GM21619 (cell line): ENCODE results near the gene PRKD1.
"Not testable (repeated sequence)": the region's sequence is repeated elsewhere in the genome, so short reads cannot be mapped to it uniquely, and the experiment has no call there.

Experiments used
- ATAC-seq: cut with Tn5 transposase; IDR thresholded peaks from one replicate; pipeline ENCODE4 v1.9.1; 2021; ENCODE audit not compliant: unreplicated experiment

PRKD1 gene

GRCh38 chr14:29900609-29901350, 26.9 kb downstream of the PRKD1 start:
- no peak for ATAC-seq

DNA sequence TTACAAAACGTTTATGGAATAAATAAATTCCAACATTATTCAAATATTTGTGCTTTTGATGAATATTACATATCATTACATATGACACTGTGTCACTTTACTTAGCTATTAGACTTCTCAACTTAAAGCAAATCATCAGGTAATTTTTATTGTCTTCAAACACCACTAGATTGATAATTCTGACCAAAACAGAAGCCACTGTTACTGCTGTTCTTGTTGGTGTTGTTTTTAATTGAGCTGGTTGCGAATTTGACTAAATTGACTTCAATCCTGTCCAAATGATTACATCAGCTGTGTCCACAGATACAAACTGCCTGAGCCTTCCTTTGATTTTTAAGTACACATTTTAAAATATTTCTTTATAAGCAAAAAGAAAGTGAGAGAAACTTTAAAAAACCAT, 29.2 kb downstream of the PRKD1 start:
- no peak for ATAC-seq

DNA sequence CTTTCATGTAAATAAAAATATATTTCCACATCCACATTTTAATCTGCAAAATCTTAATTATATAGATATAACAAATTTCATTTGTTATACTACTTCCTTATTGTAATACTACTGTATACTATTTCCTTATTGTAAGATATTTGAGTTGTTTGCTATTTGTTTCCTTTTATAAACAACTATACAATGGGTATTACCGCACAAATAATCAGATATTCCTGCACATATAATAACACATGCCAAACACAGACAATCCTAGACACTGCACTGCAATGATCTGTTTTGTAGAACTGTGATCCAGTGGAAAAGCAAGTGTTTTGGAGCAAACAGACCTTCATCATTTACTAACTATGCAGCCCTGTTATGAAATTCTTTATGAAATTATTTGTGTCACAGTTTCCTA, 30.5 kb downstream of the PRKD1 start:
- no peak for ATAC-seq

GRCh38 chr14:29896354-29896821, 31.3 kb downstream of the PRKD1 start:
- ATAC-seq, result no peak

DNA sequence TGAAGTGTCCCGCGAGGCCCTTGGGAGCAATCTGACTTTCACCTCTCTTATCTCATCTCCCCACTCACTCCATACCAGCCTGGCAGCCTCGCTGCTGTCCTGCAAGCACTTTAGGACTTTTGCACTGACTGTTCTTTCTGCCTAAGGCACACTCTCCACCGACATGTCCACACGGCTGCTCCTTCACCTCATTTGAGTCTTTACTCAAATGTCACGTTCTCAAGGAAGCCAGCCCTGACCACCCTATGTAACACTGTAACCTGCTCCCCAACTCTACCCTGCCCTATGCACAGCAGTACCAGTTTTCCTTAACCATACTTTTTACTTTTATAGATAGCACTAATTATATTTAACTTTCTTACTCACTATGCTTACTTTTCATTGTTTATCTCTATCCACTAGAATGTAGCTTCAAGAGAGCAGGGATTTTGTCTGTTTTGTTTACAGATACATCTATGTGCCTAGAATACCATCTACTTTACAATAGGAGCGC, 32.0 kb downstream of the PRKD1 start:
- no peak for ATAC-seq

- no peak for ATAC-seq
Measured at GRCh38 chr14:29893989-29894388, 33.7 kb downstream of the PRKD1 start.

DNA sequence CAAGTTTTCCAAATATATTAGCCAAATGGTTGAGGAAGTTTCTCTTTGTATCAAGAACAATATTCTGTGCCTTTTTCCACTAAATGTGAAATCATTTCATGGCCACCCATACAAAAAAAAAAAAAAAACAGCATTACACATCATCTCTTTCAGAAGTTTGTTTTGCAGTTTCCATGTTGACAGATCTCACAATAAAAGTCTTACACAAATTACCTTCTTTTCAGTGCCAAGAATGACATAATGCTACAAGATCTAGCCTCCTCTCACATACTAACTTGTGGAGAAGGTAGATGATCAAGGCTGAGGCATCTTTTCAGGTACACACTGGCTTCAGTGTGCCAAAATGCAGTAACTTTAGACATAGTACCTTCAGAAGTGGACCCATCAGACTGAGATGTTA, 35.3 kb downstream of the PRKD1 start:
- no peak for ATAC-seq

DNA sequence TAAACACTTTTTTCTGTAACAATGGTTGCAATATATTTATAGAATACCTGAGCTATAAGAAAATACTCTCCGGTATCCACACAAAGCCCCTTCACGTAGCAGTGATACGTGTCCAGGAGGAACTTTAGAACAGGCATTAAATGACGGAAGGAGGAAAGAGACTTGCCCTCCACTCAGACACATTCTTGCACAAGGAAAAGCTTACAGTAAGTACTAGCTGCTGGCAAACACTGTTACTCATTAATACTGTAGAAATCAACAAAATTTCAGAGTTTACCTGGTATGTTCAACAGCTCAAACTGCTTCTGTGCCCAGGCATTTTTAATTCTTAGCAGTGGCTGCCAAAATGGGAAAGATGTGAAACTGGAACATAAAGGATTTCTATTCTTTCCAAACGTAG, 41.7 kb downstream of the PRKD1 start:
- ATAC-seq, result no peak

DNA sequence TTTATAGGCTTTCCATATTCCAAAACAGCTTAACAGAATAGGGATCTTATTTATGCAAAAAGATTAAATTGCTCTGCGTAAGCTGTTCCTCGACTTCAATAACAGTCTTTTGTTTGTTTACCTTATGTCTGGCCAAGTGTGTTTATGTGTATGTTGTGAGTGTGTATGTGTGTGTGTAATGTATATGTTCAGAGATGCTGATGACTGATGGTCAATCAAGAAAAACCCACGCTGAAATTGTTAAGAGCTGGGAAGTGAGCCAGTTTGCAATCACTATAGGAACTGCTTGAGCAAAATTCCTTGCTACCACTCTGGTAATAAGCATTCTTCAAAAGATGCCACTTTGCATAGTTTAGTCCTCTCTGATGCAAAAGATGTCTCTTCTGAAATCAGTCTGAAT, 59.6 kb downstream of the PRKD1 start:
- no peak for ATAC-seq

DNA sequence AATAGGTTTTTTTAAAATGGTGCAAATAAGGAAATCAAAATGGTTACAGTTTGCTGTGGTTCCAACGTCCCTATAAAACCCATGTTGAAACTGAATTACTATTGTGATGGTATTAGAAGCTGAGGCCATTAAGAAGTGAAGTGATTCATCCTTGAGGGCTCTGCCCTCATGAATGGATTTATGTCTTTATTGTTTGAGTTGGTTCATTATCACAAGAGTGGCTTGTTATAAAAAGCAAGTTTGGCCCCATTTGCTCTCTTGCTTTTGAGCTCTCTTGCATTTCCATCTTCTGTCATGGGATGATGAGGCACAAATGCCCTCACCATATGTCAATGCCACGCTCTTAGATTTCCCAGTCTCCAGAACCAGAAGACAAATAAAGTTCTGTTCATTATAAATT, 62.3 kb downstream of the PRKD1 start:
- no peak for ATAC-seq

DNA sequence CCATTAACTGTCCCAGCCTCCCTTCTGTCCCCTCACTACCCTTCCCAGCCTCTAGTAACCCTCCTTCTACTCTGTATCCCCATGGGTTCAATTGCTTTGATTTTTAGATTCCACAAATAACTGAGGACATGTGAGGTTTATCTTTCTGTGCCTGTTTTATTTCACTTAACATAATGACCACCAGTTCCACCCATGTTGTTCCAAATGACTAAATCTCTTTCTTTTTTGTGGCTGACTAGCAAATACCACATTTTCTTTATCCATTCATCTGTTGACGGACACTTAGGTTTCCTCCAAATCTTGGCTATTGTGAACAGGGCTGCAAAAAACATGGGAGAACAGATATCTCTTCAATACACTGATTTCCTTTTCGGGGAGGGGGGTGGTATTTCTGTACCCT, 65.7 kb downstream of the PRKD1 start:
- ATAC-seq, result no peak

DNA sequence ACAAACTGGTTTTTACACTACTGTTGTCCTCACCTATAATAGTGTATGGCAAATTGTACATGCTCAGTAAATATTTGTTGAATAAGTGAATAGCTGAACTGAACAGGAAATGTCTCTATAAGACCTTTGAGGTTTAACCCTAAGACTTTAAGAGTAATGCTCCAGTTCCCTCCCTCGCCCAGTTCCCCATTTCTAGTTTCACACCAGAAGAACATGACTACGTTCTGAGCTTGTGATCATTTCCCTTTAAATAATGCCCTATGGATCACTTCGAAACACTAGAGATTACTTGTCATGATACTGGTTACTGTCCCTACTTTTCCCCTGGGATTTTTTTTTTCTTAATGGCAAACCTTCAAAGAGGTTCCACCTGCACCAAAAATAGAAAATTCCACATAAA, 69.3 kb downstream of the PRKD1 start:
- ATAC-seq, result peak; percentile 87

- ATAC-seq, result peak; percentile 84
Measured at GRCh38 chr14:29857551-29857950, 70.1 kb downstream of the PRKD1 start.

GRCh38 chr14:29856516-29856915, 71.1 kb downstream of the PRKD1 start:
- ATAC-seq, result no peak

DNA sequence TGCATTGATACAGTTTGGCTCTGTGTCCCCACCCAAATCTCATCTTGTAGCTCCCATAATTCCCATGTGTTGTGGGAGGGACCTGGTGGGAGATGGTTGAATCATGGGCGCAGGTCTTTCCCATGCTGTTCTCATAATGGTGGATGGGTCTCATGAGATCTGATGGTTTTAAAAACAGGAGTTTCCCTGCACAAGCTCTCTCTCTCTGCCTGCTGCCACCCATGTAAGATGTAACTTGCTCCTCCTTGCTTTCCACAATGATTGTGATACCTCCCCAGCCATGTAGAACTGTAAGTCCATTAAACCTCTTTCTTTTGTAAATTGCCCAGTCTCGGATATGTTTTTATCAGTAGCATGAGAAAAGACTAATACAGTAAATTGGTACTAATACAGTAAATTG, 74.0 kb downstream of the PRKD1 start:
- ATAC-seq, result not testable (repeated sequence)

GRCh38 chr14:29853272-29853671, 74.4 kb downstream of the PRKD1 start:
- ATAC-seq, result no peak

DNA sequence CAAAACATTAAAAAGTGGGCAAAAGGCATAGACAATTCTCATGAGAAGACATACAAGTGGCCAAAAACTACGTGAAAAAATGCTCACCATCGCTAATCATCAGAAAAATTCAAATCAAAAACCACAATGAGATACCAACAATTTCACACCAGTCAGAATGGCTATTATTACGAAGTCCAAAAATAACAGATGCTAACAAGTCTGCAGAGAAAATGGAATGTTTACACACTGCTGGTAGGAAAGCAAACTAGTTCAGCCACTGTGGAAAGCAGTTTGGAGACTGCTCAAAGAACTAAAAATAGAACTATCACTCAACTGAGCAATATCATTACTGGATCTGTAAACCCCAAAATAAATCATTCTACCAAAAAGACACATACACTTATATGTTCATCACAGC, 76.2 kb downstream of the PRKD1 start:
- no peak for ATAC-seq

GRCh38 chr14:29847056-29847380, 80.6 kb downstream of the PRKD1 start:
- peak; percentile 13 for ATAC-seq

- peak; percentile 72 for ATAC-seq
Measured at GRCh38 chr14:29846339-29847055, 81.2 kb downstream of the PRKD1 start.

DNA sequence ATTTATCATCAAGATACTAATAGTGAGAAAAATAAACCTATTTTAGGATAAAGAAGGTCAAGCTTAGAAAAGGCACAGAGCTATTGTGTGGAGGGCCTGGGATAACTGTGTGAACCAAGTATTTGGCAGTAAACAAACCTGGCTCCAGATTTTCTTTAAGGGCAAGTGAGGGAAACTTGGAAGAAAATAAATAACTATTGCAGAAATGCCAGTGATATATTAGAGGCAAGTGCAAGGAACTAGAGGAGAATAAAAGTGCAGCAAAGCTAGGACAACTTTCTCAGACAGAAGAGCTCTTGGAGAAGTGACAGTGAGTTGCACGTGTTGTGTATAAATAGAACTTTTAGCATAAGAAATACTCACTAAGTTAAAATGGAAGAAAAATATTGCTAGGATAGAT, 83.7 kb downstream of the PRKD1 start:
- ATAC-seq, result no peak

GRCh38 chr14:29842228-29842627, 85.4 kb downstream of the PRKD1 start:
- ATAC-seq, result no peak

DNA sequence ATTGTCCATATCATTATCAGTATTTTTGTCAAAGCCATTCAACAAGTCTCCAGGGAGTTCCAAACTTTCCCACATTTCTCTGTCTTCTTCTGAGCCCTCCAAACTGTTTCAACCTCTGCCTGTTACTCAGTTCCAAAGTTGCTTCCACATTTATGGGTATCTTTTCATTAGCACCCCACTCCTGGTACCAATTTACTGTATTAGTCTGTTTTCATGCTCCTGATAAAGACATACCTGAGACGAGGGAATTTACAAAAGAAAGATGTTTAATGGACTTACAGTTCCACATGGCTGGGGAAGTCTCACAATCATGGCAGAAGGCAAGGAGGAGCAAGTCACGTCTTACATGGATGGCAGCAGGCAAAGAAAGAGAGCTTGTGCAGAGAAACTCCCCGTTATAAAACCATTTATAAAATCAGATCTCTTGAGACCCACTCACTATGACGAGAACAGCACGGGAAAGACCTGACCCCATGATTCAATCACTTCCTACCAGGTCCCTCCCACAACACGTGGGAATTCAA, 87.2 kb downstream of the PRKD1 start:
- ATAC-seq, result not testable (repeated sequence)
